Nephron (organoid): ENCODE data around the gene PLEKHM3.

ENCODE experiments used
- H3K27ac Mint-ChIP-seq, 3 experiments: 2 replicates each; pipeline ENCODE4 v1.8.0; 2020; ENCODE audit warnings: mixed read lengths in 3 of 3, mild to moderate bottlenecking in 2 of 3, moderate library complexity in 1 of 3
- H3K27me3 Mint-ChIP-seq: 2 replicates; pipeline ENCODE4 v1.8.0; 2021; ENCODE audit warnings: low read depth, mild to moderate bottlenecking, moderate library complexity, mixed read lengths
- H3K36me3 Mint-ChIP-seq: 2 replicates; pipeline ENCODE4 v1.8.0; 2020; ENCODE audit warnings: low read depth, mixed read lengths
- H3K4me1 Mint-ChIP-seq: 2 replicates; pipeline ENCODE4 v1.8.0; 2020; ENCODE audit warnings: mixed read lengths
- H3K4me3 Mint-ChIP-seq, 3 experiments: 2 replicates each; pipeline ENCODE4 v1.8.0; 2020; ENCODE audit warnings: mild to moderate bottlenecking in 3 of 3, mixed read lengths in 3 of 3, moderate library complexity in 2 of 3
- H3K9me3 Mint-ChIP-seq: 2 replicates; pipeline ENCODE4 v1.8.0; 2020; ENCODE audit warnings: mixed read lengths
- TF ChIP-seq, protein P1 (sequence below), 3 experiments: fragments of 200-600 bp; sonication (generic); IDR thresholded peaks; one replicate each; pipeline ENCODE4 v1.5.0; 2021; ENCODE audit warnings: antibody characterized with exemption in 3 of 3; ENCODE audit not compliant: unreplicated experiment in 3 of 3

Gene PLEKHM3

DNA sequence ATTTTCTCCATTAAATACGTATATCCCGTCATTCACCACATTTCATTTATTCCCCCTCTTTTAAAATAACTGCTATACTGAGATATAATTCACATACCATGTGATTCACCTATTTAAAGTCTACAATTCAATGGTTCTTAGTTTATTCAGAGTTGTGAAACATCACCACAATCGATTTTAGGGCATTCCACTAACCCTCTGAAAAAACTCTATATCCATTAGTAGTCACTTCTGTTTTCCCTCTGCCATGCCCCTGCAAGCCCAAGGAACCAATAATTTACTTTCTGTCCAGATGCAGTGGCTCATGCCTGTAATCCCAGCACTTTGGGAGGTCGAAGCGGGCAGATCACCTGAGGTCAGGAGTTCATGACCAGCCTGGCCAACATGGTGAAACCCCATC lies 160.1 kb downstream of the PLEKHM3 start:
- peaks cover 6% of the 10 kb centered on the region for H3K36me3 Mint-ChIP-seq
- H3K27ac Mint-ChIP-seq = no peak overlapping the region
- peaks cover 16% of the 10 kb centered on the region for H3K4me1 Mint-ChIP-seq
- no peaks in the 10 kb centered on the region for H3K27me3 Mint-ChIP-seq
- no peaks in the 10 kb centered on the region for H3K9me3 Mint-ChIP-seq
- H3K4me3 Mint-ChIP-seq = no peak overlapping the region
- TF ChIP-seq, protein P1, sequence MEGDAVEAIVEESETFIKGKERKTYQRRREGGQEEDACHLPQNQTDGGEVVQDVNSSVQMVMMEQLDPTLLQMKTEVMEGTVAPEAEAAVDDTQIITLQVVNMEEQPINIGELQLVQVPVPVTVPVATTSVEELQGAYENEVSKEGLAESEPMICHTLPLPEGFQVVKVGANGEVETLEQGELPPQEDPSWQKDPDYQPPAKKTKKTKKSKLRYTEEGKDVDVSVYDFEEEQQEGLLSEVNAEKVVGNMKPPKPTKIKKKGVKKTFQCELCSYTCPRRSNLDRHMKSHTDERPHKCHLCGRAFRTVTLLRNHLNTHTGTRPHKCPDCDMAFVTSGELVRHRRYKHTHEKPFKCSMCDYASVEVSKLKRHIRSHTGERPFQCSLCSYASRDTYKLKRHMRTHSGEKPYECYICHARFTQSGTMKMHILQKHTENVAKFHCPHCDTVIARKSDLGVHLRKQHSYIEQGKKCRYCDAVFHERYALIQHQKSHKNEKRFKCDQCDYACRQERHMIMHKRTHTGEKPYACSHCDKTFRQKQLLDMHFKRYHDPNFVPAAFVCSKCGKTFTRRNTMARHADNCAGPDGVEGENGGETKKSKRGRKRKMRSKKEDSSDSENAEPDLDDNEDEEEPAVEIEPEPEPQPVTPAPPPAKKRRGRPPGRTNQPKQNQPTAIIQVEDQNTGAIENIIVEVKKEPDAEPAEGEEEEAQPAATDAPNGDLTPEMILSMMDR (IDR thresholded peaks at IDR 0.05; ENCODE audit: unreplicated experiment in 3 of 3) = no peak

DNA sequence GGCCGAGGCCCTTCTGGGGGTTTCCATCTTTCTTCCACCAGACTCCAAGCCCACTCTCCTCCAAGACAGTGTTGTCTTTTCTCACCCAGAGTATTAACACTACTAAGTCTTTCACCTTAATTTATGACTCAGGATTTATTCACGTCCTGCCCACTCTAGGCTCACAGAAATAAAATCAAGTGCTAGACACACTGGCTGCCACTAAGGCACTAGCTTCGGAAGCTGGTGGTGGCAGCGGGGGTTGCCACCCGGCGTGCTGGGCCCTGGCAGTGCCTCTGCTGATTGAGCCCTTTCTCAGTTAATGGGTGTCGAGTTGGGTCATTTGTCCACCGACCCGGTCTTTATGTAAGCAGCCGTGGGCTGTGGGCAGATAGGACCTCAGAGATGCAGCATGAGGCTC lies 162.0 kb downstream of the PLEKHM3 start:
- Mint-ChIP-seq H3K9me3 (no peaks in the 10 kb centered on the region), H3K36me3 (peaks cover 14% of the 10 kb centered on the region), H3K27ac (no peak overlapping the region), H3K4me1 (peaks cover 16% of the 10 kb centered on the region), H3K4me3 (no peak overlapping the region), H3K27me3 (no peaks in the 10 kb centered on the region)
- TF ChIP-seq, protein P1 (IDR thresholded peaks at IDR 0.05; ENCODE audit: unreplicated experiment in 3 of 3) = no peak

DNA sequence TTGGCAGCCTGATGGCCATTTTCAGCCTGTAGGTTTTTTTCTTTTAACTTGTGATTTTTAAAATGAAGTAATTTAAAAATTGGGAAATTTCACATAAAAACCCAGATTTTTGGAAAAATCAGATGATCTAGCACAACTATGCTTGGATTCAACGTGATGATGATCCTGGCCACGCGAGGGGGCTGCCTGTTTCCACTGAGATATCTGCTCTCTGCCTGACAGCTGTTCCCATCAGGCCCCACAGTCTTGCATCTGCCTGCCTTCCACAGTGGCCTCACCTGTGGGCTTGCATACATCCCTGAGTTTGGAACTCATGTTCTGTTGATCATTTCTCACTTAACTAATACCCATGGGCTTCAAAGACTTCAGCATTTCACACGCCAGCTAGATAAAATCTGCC lies 163.5 kb downstream of the PLEKHM3 start:
- no peak overlapping the region for H3K4me3 Mint-ChIP-seq
- H3K4me1 Mint-ChIP-seq = peaks cover 4% of the 10 kb centered on the region
- no peak overlapping the region for H3K27ac Mint-ChIP-seq
- TF ChIP-seq, protein P1 (IDR thresholded peaks at IDR 0.05; ENCODE audit: unreplicated experiment in 3 of 3) = no peak
- no peaks in the 10 kb centered on the region for H3K9me3 Mint-ChIP-seq
- H3K27me3 Mint-ChIP-seq = no peaks in the 10 kb centered on the region
- peaks cover 16% of the 10 kb centered on the region for H3K36me3 Mint-ChIP-seq

DNA sequence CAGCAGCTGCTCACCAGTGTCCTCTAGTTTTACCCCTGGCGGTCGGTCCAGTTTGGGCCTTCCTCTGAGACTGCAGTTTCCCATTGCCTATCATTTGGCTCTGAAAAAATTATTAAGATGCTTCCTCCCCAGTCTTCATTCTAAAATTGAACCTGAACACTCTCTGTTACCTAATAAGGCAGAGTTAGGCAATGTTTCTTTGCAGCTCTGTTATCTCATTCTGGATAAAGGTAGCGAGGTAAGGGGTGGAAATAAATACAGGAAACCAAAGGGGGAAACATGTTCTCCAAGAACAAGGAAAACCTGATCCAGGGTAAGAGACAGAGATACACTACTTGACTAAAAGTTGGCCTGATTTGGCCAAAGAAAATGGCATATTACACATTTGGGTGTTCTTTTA lies 164.6 kb downstream of the PLEKHM3 start:
- Mint-ChIP-seq H3K36me3 (peaks cover 22% of the 10 kb centered on the region), H3K27ac (no peak overlapping the region), H3K27me3 (no peaks in the 10 kb centered on the region), H3K9me3 (no peaks in the 10 kb centered on the region), H3K4me3 (no peak overlapping the region), H3K4me1 (no peaks in the 10 kb centered on the region)
- TF ChIP-seq, protein P1 (IDR thresholded peaks at IDR 0.05; ENCODE audit: unreplicated experiment in 3 of 3) = no peak

DNA sequence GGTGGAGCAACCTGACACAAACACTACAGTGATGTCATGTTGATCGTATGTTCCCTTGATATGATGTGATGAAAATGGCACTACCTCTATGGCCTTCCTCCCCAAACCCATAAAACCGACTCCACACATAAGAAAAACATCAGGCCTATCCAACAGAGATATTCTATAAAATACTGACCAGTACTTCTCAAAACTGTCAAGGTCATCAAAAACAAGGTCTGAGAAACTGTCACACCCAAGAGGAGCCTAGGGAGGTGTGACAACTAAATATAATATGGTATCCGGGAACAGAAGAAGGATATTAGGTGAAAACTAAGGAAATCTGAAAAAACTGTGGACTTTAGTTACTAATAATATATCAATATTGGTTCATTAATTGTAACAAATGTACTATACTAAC lies 169.7 kb downstream of the PLEKHM3 start:
- peaks cover 8% of the 10 kb centered on the region for H3K4me1 Mint-ChIP-seq
- no peaks in the 10 kb centered on the region for H3K9me3 Mint-ChIP-seq
- peaks cover 3% of the 10 kb centered on the region for H3K27me3 Mint-ChIP-seq
- H3K27ac Mint-ChIP-seq = peak overlapping the region in 1 of 3 experiments; percentile 73
- TF ChIP-seq, protein P1 (IDR thresholded peaks at IDR 0.05; ENCODE audit: unreplicated experiment in 3 of 3) = no peak
- peaks cover 28% of the 10 kb centered on the region for H3K36me3 Mint-ChIP-seq
- H3K4me3 Mint-ChIP-seq = no peak overlapping the region
